Naive thymus-derived CD4-positive, alpha-beta T cell (primary cell): ENCODE results near the gene SIGMAR1. TPM values are rescaled to one million over a fixed set of nuclear protein-coding genes. Genes with fewer than 3 reads are reported as not detected.

Source experiments
- ATAC-seq: fragments of 150-1000 bp; cut with Tn5 transposase; 2 replicates; pipeline ENCODE4 v1.10.0; 2021; ENCODE audit warnings: mild to moderate bottlenecking, moderate library complexity
- CTCF ChIA-PET: fragments of 350-600 bp; sonication (Branson Sonifier 250); formaldehyde crosslinking; loops from one replicate; lab custom pipeline; 2021; ENCODE audit warnings: antibody characterized with exemption; lab: Charles Lee
- POLR2A ChIA-PET: fragments of 350-600 bp; sonication (Branson Sonifier 250); formaldehyde crosslinking; loops from one replicate; lab custom pipeline; 2021; ENCODE audit warnings: antibody characterized with exemption, inconsistent platforms; lab: Charles Lee
- DNase-seq, 9 donors: peaks; one replicate each; pipeline versions ENCODE4 v3.0.0 to v3.0.0-alpha.2; 2020 to 2022; ENCODE audit warnings: mixed read lengths in 1 of 9
- H3K27ac ChIP-seq: one replicate; pipeline ENCODE4 v1.7.0; 2013; ENCODE audit warnings: mild to moderate bottlenecking, low read depth, low read length, moderate library complexity
- H3K27me3 ChIP-seq, 2 donors: one replicate each; pipeline ENCODE4 v1.7.0; 2013; ENCODE audit warnings: low read length in 2 of 2, mild to moderate bottlenecking in 2 of 2, moderate library complexity in 2 of 2; ENCODE audit not compliant: control insufficient read depth in 2 of 2, insufficient read depth in 2 of 2
- H3K36me3 ChIP-seq, 3 experiments: 1 replicate in 2 of 3; 2 replicates in 1 of 3; pipeline ENCODE4 v1.7.0; 2013; ENCODE audit warnings: low read length in 3 of 3, mild to moderate bottlenecking in 3 of 3, moderate library complexity in 1 of 3; ENCODE audit not compliant: insufficient read depth in 3 of 3, control insufficient read depth in 2 of 3
- H3K4me1 ChIP-seq, 2 donors: one replicate each; pipeline ENCODE4 v1.7.0; 2013; ENCODE audit warnings: low read length in 2 of 2, mild to moderate bottlenecking in 2 of 2, moderate library complexity in 1 of 2; ENCODE audit not compliant: control insufficient read depth in 2 of 2, insufficient read depth in 2 of 2
- H3K4me3 ChIP-seq: 2 replicates; pipeline ENCODE4 v1.7.0; 2013; ENCODE audit warnings: mild to moderate bottlenecking, low read length
- H3K9me3 ChIP-seq, 3 experiments: 1 replicate in 2 of 3; 2 replicates in 1 of 3; pipeline ENCODE4 v1.7.0; 2013; ENCODE audit warnings: low read length in 3 of 3; ENCODE audit not compliant: control insufficient read depth in 2 of 3
- H3K27ac Mint-ChIP-seq, 9 donors: one replicate each; pipeline ENCODE4 v1.8.0; 2020 to 2022; ENCODE audit warnings: mixed read lengths in 9 of 9, mild to moderate bottlenecking in 8 of 9, moderate library complexity in 5 of 9, inconsistent platforms in 2 of 9
- H3K27me3 Mint-ChIP-seq, 5 donors: one replicate each; pipeline ENCODE4 v1.8.0; 2021 to 2022; ENCODE audit warnings: mixed read lengths in 5 of 5, mild to moderate bottlenecking in 1 of 5
- H3K36me3 Mint-ChIP-seq, 5 donors: one replicate each; pipeline ENCODE4 v1.8.0; 2020 to 2022; ENCODE audit warnings: mixed read lengths in 5 of 5, mild to moderate bottlenecking in 3 of 5, inconsistent platforms in 1 of 5
- H3K4me1 Mint-ChIP-seq, 7 donors: one replicate each; pipeline ENCODE4 v1.8.0; 2020 to 2022; ENCODE audit warnings: mixed read lengths in 7 of 7, mild to moderate bottlenecking in 3 of 7, inconsistent platforms in 1 of 7
- H3K4me3 Mint-ChIP-seq, 10 donors: one replicate each; pipeline ENCODE4 v1.8.0; 2020 to 2022; ENCODE audit warnings: mild to moderate bottlenecking in 10 of 10, mixed read lengths in 10 of 10, moderate library complexity in 6 of 10, inconsistent platforms in 2 of 10
- H3K9me3 Mint-ChIP-seq, 11 donors: one replicate each; pipeline ENCODE4 v1.8.0; 2020 to 2022; ENCODE audit warnings: mixed read lengths in 11 of 11, mild to moderate bottlenecking in 4 of 11, inconsistent platforms in 1 of 11, moderate library complexity in 1 of 11
- intact Hi-C, 2 donors: fragments of 100-400 bp; cut with micrococcal nuclease; formaldehyde crosslinking; loops; one replicate each; pipeline ENCODE4 v1.15.1; 2023
- polyA plus RNA-seq, 2 donors: library from polyadenylated mRNA; unstranded; fragments of 300-500 nt; fragmentation: Illumina TruSeq; gene quantifications; one replicate each; pipeline ENCODE4 v1.2.3, GENCODE V29; 2021
- total RNA-seq, 6 experiments: library from RNA in 5 of 6; stranded (reverse) in 5 of 6; gene quantifications; 1 replicate in 5 of 6; 2 replicates in 1 of 6; pipeline ENCODE4 v1.2.3 and lab custom pipeline; 2021 to 2026

Gene SIGMAR1
- total and polyA plus RNA-seq, 7 experiments from 2014 or later, result 20.7 to 102 (median 52.8) TPM

- ChIA-PET CTCF (interaction anchor here (1.4 kb wide), 1 partner anchor 8 kb away, joined by 3 read pairs; no protein-coding TSS in a partner anchor), POLR2A (interaction anchor here (1.2 to 2.3 kb wide), 3 partner anchors 8 to 418 kb away, joined by 3 to 11 read pairs (median 5); partner anchors contain the start of gene SIGMAR1)
- H3K4me1 Mint-ChIP-seq, result peaks cover 25 to 47% (median 34%) of the 10 kb centered on the region in 7 donors
- peaks cover 5 to 20% of the 10 kb centered on the region in 2 donors for H3K4me1 ChIP-seq
- no peak overlapping the region for H3K27ac ChIP-seq
- no peaks in the 10 kb centered on the region for H3K27me3 Mint-ChIP-seq
- peak overlapping the region in 1 of 10 donors; percentile 50 for H3K4me3 Mint-ChIP-seq
- no peaks in the 10 kb centered on the region for H3K27me3 ChIP-seq
- peaks cover 6 to 19% (median 7%) of the 10 kb centered on the region in 5 donors for H3K36me3 Mint-ChIP-seq
- intact Hi-C loops, result no loop called here
- H3K9me3 ChIP-seq, result no peaks in the 10 kb centered on the region
- H3K27ac Mint-ChIP-seq, result peak overlapping the region in 7 of 9 donors; percentile 36 to 87 (median 73)
- H3K4me3 ChIP-seq, result no peak overlapping the region
- ATAC-seq, result no peak
- no peak for DNase-seq
- peaks cover 12 to 34% (median 15%) of the 10 kb centered on the region in 3 experiments for H3K36me3 ChIP-seq
- H3K9me3 Mint-ChIP-seq, result no peaks in the 10 kb centered on the region
Observed at GRCh38 chr9:34653151-34654072, 15.8 kb upstream of the SIGMAR1 start.

- H3K4me3 ChIP-seq, result no peak overlapping the region
- peaks cover 6 to 27% (median 9%) of the 10 kb centered on the region in 5 donors for H3K36me3 Mint-ChIP-seq
- DNase-seq, result no peak
- H3K9me3 Mint-ChIP-seq, result no peaks in the 10 kb centered on the region
- H3K27me3 Mint-ChIP-seq, result no peaks in the 10 kb centered on the region
- ChIA-PET POLR2A (interaction anchor here (1.2 to 2.3 kb wide), 2 partner anchors 9 to 14 kb away, joined by 5 to 11 read pairs; partner anchors contain the start of gene SIGMAR1), CTCF (interaction anchor here (1.4 kb wide), 1 partner anchor 9 kb away, joined by 3 read pairs; no protein-coding TSS in a partner anchor)
- peak overlapping the region in 2 of 10 donors; percentile 3 to 65 for H3K4me3 Mint-ChIP-seq
- H3K36me3 ChIP-seq, result peaks cover 13 to 37% (median 15%) of the 10 kb centered on the region in 3 experiments
- intact Hi-C loops, result no loop called here
- H3K9me3 ChIP-seq, result no peaks in the 10 kb centered on the region
- H3K27ac ChIP-seq, result peak overlapping the region; percentile 24
- H3K4me1 ChIP-seq, result peaks cover 13 to 28% of the 10 kb centered on the region in 2 donors
- peak overlapping the region in 8 of 9 donors; percentile 26 to 87 (median 80) for H3K27ac Mint-ChIP-seq
- H3K27me3 ChIP-seq, result no peaks in the 10 kb centered on the region
- ATAC-seq, result no peak
- H3K4me1 Mint-ChIP-seq, result peaks cover 33 to 55% (median 42%) of the 10 kb centered on the region in 7 donors
Observed at GRCh38 chr9:34652602-34653000, 15.0 kb upstream of the SIGMAR1 start.

DNA sequence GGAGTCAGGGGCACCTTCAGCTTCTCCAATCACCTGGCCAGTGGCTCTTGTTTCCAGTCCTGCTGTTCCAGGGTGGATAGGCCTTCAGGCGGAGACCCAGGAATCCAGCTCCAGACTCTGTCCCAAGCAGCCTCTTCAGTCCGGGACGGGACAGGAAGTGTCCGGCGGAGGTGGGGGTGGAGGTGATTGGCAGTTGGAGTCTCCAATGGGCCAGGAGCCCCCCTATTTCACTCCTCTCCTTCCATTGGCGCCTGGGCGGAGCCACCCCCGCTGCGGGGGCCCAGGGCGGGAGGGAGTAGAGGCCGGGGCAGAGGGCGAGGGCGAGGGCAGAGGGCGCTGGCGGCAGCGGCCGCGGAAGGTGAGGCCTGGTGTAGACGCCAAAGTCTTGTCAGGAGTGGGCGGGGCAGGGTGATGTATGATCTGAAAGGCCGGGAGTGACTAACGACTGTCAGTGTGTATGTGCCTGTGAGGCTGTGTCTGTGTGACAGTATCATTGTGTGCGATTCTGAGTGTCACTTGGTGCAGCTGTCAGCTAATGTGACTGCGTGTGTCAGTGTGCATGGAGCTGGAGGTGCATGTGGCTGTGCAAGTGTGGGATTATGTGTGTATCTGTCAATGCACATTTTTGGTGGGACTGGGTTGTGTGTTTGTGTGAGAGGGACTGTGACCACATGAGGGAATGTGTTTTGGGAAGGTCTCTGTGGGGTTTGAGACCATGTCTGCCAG lies 14.5 kb upstream of the SIGMAR1 start, which contains the start of gene IL11RA:
Gene IL11RA (plus strand): TSS at position 310 of the 726 bp plus-strand sequence. CDS start 3,033 bp downstream, outside the sequence.
- Histone ChIP-seq H3K4me3 (no peak within 1 kb of the TSS), H3K9me3 (no peaks in the 10 kb centered on the region), H3K27ac (peak within 1 kb of the TSS; percentile 24), H3K36me3 (peaks cover 13 to 37% (median 15%) of the 10 kb centered on the region in 3 experiments), H3K27me3 (no peaks in the 10 kb centered on the region), H3K4me1 (peaks cover 19 to 33% of the 10 kb centered on the region in 2 donors)
- peaks cover 6 to 27% (median 9%) of the 10 kb centered on the region in 5 donors for H3K36me3 Mint-ChIP-seq
- peaks cover 38 to 61% (median 48%) of the 10 kb centered on the region in 7 donors for H3K4me1 Mint-ChIP-seq
- ATAC-seq, result peak; percentile 74
- peak in 1 of 9 donors; percentile 31 for DNase-seq
- no peaks in the 10 kb centered on the region for H3K27me3 Mint-ChIP-seq
- H3K9me3 Mint-ChIP-seq, result no peaks in the 10 kb centered on the region
- H3K4me3 Mint-ChIP-seq, result peak within 1 kb of the TSS in 7 of 10 donors; percentile 1 to 65 (median 22)
- peak within 1 kb of the TSS in 8 of 9 donors; percentile 52 to 87 (median 80) for H3K27ac Mint-ChIP-seq
- CTCF ChIA-PET, result interaction anchor here (1.4 kb wide), 1 partner anchor 9 kb away, joined by 3 read pairs; no protein-coding TSS in a partner anchor
- intact Hi-C loops, result no loop called here
- POLR2A ChIA-PET, result interaction anchor here (1.2 to 2.3 kb wide), 2 partner anchors 10 to 14 kb away, joined by 5 to 11 read pairs; partner anchors contain the start of gene SIGMAR1

DNA sequence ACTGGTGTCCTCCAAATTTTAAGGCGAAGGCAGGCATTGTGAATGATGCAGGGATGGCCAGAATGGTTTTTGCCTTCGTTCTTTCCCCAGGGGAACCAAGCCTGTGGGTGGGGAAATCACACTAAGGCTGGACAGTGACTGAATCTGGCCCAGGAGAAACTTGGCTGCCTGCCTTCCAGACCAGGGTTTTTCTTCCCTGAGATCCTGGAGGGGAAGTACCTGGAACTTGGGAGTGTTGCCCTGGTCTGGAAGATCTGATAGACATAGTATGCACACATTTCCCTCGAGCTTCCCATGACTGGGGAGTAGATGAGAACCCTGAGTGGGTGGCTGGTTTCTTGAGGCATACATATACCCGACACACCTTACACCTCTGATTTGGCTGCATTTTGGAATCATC lies 13.7 kb upstream of the SIGMAR1 start:
- no peak overlapping the region for H3K4me3 ChIP-seq
- Mint-ChIP-seq H3K27ac (peak overlapping the region in 6 of 9 donors; percentile 6 to 85 (median 74)), H3K36me3 (peaks cover 6 to 27% (median 9%) of the 10 kb centered on the region in 5 donors), H3K4me3 (no peak overlapping the region), H3K27me3 (no peaks in the 10 kb centered on the region), H3K4me1 (peaks cover 38 to 67% (median 53%) of the 10 kb centered on the region in 7 donors), H3K9me3 (no peaks in the 10 kb centered on the region)
- ChIA-PET POLR2A (interaction anchor here (2.3 to 5.9 kb wide), 2 partner anchors 11 to 13 kb away, joined by 11 to 79 read pairs; partner anchors contain the start of genes CCL27 and SIGMAR1), CTCF (interaction anchor here (1.7 to 7.2 kb wide), 2 partner anchors 12 to 17 kb away, joined by 3 to 50 read pairs; partner anchors contain the start of gene CCL27)
- H3K27me3 ChIP-seq, result no peaks in the 10 kb centered on the region
- H3K27ac ChIP-seq, result peak overlapping the region; percentile 24
- H3K9me3 ChIP-seq, result no peaks in the 10 kb centered on the region
- H3K36me3 ChIP-seq, result peaks cover 13 to 42% (median 15%) of the 10 kb centered on the region in 3 experiments
- intact Hi-C loops, result no loop called here
- ATAC-seq (no peak), DNase-seq (no peak)
- H3K4me1 ChIP-seq, result peaks cover 19 to 33% of the 10 kb centered on the region in 2 donors

- Mint-ChIP-seq H3K4me3 (no peak overlapping the region), H3K27ac (peak overlapping the region in 6 of 9 donors; percentile 6 to 85 (median 52)), H3K4me1 (peaks cover 38 to 71% (median 58%) of the 10 kb centered on the region in 7 donors), H3K9me3 (no peaks in the 10 kb centered on the region), H3K36me3 (peaks cover 6 to 27% (median 9%) of the 10 kb centered on the region in 5 donors), H3K27me3 (no peaks in the 10 kb centered on the region)
- H3K4me3 ChIP-seq, result no peak overlapping the region
- DNase-seq, result no peak
- no peaks in the 10 kb centered on the region for H3K9me3 ChIP-seq
- ChIA-PET CTCF (interaction anchor here (1.7 to 7.2 kb wide), 2 partner anchors 12 to 16 kb away, joined by 3 to 50 read pairs; partner anchors contain the start of gene CCL27), POLR2A (interaction anchor here (0.6 to 5.9 kb wide), 3 partner anchors 12 to 16 kb away, joined by 3 to 79 read pairs (median 11); partner anchors contain the start of genes CCL27 and SIGMAR1)
- H3K27me3 ChIP-seq, result no peaks in the 10 kb centered on the region
- intact Hi-C loops, result no loop called here
- peaks cover 13 to 42% (median 15%) of the 10 kb centered on the region in 3 experiments for H3K36me3 ChIP-seq
- ATAC-seq, result no peak
- peaks cover 23 to 33% of the 10 kb centered on the region in 2 donors for H3K4me1 ChIP-seq
- no peak overlapping the region for H3K27ac ChIP-seq
Observed at GRCh38 chr9:34650816-34651215, 13.2 kb upstream of the SIGMAR1 start.
